Liver (tissue), 3 donors: ENCODE results near the gene LMOD3.

Experiments
- EGR1 ChIP-seq, 2 donors: IDR thresholded peaks; 2 replicates each; pipeline ENCODE4 v1.6.1; 2016 to 2018; ENCODE audit warnings: antibody characterized with exemption in 2 of 2, low read depth in 2 of 2
- HNF4A ChIP-seq, 2 donors: conservative IDR thresholded peaks; 2 replicates each; pipeline ENCODE4 v1.6.1; 2016; ENCODE audit warnings: antibody characterized with exemption in 2 of 2, mild to moderate bottlenecking in 2 of 2
- JUND ChIP-seq, 2 donors: IDR thresholded peaks; 2 replicates each; pipeline ENCODE4 v1.6.1; 2016; ENCODE audit warnings: antibody characterized with exemption in 2 of 2
- NR2F2 ChIP-seq: IDR thresholded peaks from 2 replicates; pipeline ENCODE4 v1.6.1; 2016; ENCODE audit warnings: antibody characterized with exemption
- RAD21 ChIP-seq, 2 donors: IDR thresholded peaks; 2 replicates each; pipeline ENCODE4 v1.6.1; 2016; ENCODE audit warnings: antibody characterized with exemption in 2 of 2, mild to moderate bottlenecking in 2 of 2
- SP1 ChIP-seq: IDR thresholded peaks from 2 replicates; pipeline ENCODE4 v1.6.1; 2018; ENCODE audit warnings: antibody characterized with exemption, mild to moderate bottlenecking
- TF ChIP-seq, protein P1 (sequence below): IDR thresholded peaks from 2 replicates; pipeline ENCODE4 v1.6.1; 2016; ENCODE audit warnings: antibody characterized with exemption
- TF ChIP-seq, protein P2 (sequence below): IDR thresholded peaks from 2 replicates; pipeline ENCODE4 v1.6.1; 2016; ENCODE audit warnings: antibody characterized with exemption, mild to moderate bottlenecking
- TF ChIP-seq, protein P3 (sequence below): IDR thresholded peaks from 2 replicates; pipeline ENCODE4 v1.6.1; 2016; ENCODE audit warnings: antibody characterized with exemption
- TF ChIP-seq, protein P4 (sequence below): fragments of 150-350 bp; IDR thresholded peaks from 2 replicates; pipeline ENCODE4 v1.5.1; 2017; ENCODE audit warnings: improper control_type of control experiment, low read depth, low read length; ENCODE audit not compliant: missing input control
- TF ChIP-seq, protein P5 (sequence below): IDR thresholded peaks from 2 replicates; pipeline ENCODE4 v1.6.1; 2016; ENCODE audit warnings: antibody characterized with exemption
- donor health status: healthy.
- donor health status: healthy.

DNA sequence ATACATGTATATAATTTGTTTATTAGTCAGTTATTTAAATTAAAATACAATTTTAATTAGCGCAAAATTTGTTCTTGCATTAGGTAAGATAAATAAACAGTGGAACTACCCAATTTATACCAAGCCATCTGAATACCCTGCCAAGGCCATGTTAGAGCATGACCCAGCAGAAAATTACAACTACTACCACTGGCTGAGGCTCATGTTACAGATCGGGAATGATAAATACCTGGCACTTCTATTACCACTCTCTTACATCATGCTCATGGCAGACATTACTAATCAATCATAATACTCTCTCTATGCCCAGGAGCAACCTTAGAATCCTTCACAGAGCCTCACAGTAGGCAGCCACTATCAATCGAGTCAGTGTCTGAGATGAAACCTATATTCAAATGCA is 21.2 kb upstream of the LMOD3 start:
- TF ChIP-seq, protein P1, sequence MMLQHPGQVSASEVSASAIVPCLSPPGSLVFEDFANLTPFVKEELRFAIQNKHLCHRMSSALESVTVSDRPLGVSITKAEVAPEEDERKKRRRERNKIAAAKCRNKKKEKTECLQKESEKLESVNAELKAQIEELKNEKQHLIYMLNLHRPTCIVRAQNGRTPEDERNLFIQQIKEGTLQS, result no peak
- no peak for TF ChIP-seq HNF4A (conservative IDR thresholded peaks at IDR 0.05)
- TF ChIP-seq, protein P2, sequence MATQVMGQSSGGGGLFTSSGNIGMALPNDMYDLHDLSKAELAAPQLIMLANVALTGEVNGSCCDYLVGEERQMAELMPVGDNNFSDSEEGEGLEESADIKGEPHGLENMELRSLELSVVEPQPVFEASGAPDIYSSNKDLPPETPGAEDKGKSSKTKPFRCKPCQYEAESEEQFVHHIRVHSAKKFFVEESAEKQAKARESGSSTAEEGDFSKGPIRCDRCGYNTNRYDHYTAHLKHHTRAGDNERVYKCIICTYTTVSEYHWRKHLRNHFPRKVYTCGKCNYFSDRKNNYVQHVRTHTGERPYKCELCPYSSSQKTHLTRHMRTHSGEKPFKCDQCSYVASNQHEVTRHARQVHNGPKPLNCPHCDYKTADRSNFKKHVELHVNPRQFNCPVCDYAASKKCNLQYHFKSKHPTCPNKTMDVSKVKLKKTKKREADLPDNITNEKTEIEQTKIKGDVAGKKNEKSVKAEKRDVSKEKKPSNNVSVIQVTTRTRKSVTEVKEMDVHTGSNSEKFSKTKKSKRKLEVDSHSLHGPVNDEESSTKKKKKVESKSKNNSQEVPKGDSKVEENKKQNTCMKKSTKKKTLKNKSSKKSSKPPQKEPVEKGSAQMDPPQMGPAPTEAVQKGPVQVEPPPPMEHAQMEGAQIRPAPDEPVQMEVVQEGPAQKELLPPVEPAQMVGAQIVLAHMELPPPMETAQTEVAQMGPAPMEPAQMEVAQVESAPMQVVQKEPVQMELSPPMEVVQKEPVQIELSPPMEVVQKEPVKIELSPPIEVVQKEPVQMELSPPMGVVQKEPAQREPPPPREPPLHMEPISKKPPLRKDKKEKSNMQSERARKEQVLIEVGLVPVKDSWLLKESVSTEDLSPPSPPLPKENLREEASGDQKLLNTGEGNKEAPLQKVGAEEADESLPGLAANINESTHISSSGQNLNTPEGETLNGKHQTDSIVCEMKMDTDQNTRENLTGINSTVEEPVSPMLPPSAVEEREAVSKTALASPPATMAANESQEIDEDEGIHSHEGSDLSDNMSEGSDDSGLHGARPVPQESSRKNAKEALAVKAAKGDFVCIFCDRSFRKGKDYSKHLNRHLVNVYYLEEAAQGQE, result no peak
- TF ChIP-seq EGR1 (IDR thresholded peaks at IDR 0.05; ENCODE audit: low read depth in 2 of 2), result no peak
- TF ChIP-seq, protein P3, sequence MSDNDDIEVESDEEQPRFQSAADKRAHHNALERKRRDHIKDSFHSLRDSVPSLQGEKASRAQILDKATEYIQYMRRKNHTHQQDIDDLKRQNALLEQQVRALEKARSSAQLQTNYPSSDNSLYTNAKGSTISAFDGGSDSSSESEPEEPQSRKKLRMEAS, result no peak
- TF ChIP-seq, protein P4, sequence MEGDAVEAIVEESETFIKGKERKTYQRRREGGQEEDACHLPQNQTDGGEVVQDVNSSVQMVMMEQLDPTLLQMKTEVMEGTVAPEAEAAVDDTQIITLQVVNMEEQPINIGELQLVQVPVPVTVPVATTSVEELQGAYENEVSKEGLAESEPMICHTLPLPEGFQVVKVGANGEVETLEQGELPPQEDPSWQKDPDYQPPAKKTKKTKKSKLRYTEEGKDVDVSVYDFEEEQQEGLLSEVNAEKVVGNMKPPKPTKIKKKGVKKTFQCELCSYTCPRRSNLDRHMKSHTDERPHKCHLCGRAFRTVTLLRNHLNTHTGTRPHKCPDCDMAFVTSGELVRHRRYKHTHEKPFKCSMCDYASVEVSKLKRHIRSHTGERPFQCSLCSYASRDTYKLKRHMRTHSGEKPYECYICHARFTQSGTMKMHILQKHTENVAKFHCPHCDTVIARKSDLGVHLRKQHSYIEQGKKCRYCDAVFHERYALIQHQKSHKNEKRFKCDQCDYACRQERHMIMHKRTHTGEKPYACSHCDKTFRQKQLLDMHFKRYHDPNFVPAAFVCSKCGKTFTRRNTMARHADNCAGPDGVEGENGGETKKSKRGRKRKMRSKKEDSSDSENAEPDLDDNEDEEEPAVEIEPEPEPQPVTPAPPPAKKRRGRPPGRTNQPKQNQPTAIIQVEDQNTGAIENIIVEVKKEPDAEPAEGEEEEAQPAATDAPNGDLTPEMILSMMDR, result no peak
- TF ChIP-seq SP1, result no peak
- no peak for TF ChIP-seq RAD21 (IDR thresholded peaks at IDR 0.05)
- TF ChIP-seq, protein P5, sequence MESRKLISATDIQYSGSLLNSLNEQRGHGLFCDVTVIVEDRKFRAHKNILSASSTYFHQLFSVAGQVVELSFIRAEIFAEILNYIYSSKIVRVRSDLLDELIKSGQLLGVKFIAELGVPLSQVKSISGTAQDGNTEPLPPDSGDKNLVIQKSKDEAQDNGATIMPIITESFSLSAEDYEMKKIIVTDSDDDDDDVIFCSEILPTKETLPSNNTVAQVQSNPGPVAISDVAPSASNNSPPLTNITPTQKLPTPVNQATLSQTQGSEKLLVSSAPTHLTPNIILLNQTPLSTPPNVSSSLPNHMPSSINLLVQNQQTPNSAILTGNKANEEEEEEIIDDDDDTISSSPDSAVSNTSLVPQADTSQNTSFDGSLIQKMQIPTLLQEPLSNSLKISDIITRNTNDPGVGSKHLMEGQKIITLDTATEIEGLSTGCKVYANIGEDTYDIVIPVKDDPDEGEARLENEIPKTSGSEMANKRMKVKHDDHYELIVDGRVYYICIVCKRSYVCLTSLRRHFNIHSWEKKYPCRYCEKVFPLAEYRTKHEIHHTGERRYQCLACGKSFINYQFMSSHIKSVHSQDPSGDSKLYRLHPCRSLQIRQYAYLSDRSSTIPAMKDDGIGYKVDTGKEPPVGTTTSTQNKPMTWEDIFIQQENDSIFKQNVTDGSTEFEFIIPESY, result no peak
- no peak for TF ChIP-seq NR2F2
- TF ChIP-seq JUND (IDR thresholded peaks at IDR 0.05), result no peak
